Gastrocnemius medialis (tissue), 4 donors: ENCODE results near the gene AKAP12.

Experiments used
- POLR2A ChIP-seq, 2 donors: fragments of 450-650 bp; IDR thresholded peaks; one replicate each; pipeline ENCODE4 v1.6.1; 2017; ENCODE audit warnings: antibody characterized with exemption in 2 of 2, mild to moderate bottlenecking in 2 of 2, moderate library complexity in 2 of 2
- TF ChIP-seq, protein P1 (sequence below), 5 experiments: fragments of 450-650 bp in 3 of 5; fragments of 200-600 bp in 2 of 5; sonication (generic) in 2 of 5; IDR thresholded peaks in 4 of 5; conservative IDR thresholded peaks in 1 of 5; 1 replicate in 4 of 5; 2 replicates in 1 of 5; pipeline ENCODE4 v1.5.1; 2016 to 2019; ENCODE audit warnings: antibody characterized with exemption in 5 of 5, mild to moderate bottlenecking in 3 of 5, moderate library complexity in 3 of 5

DNA sequence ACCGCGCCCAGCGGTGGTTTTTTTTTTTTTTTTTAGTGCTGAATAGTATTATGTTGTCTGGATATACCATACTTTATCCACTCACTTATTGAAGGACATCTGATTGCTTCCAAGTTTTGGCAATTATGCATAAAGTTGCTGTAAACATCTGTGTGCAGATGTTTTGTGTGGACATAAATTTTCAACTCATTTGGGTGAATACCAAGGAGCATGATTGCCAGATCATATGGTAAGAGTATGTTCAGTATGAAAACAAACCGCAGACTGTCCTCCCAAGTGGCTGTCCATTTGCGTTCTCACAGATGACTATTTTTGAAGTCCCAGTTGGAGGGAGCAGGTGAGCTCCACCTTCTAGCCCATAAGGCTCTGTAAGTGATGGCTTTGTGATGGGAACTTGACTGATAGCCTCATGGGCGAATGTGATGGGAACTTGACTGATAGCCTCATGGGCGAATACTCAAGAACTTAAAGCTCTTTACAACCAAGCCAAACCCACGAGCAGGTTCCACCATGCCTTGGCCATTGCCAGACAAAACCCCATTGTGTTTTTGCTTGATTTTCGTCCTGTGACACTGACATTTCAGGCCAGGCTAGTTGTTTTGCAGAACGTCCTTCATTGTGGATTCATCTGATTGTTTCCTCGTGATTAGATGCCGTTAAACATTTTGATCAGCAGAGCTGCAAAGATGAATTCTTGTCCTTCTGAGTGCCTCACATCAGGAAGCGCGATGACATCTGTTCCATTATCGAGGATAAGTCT, 100.6 kb downstream of the AKAP12 start:
- TF ChIP-seq POLR2A (IDR thresholded peaks at IDR 0.05) = no peak
- TF ChIP-seq, protein P1, sequence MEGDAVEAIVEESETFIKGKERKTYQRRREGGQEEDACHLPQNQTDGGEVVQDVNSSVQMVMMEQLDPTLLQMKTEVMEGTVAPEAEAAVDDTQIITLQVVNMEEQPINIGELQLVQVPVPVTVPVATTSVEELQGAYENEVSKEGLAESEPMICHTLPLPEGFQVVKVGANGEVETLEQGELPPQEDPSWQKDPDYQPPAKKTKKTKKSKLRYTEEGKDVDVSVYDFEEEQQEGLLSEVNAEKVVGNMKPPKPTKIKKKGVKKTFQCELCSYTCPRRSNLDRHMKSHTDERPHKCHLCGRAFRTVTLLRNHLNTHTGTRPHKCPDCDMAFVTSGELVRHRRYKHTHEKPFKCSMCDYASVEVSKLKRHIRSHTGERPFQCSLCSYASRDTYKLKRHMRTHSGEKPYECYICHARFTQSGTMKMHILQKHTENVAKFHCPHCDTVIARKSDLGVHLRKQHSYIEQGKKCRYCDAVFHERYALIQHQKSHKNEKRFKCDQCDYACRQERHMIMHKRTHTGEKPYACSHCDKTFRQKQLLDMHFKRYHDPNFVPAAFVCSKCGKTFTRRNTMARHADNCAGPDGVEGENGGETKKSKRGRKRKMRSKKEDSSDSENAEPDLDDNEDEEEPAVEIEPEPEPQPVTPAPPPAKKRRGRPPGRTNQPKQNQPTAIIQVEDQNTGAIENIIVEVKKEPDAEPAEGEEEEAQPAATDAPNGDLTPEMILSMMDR (IDR thresholded peaks at IDR 0.05 in 4 of 5, conservative IDR thresholded peaks at IDR 0.05 in 1 of 5) = no peak
